Fibroblast of lung (primary cell): ENCODE data around the gene PAPPA. TPM values are rescaled to one million over a fixed set of nuclear protein-coding genes. Genes with fewer than 3 reads are reported as not detected.

Source experiments
- DNase-seq, 2 donors: peaks; one replicate each; pipeline versions ENCODE4 v3.0.0 to v3.0.0-alpha.2; 2010; ENCODE audit warnings: low read depth in 2 of 2
- H2AFZ ChIP-seq: 2 replicates; pipeline ENCODE4 v1.5.1; 2012; ENCODE audit warnings: low read length, control low read depth, inconsistent platforms
- H3K27ac ChIP-seq: 2 replicates; pipeline ENCODE4 v1.5.1; 2011; ENCODE audit warnings: low read length, control low read depth; ENCODE audit not compliant: insufficient read depth
- H3K27me3 ChIP-seq: 2 replicates; pipeline ENCODE4 v1.5.1; 2011; ENCODE audit warnings: mild to moderate bottlenecking, low read length; ENCODE audit not compliant: control insufficient read depth, insufficient read depth
- H3K36me3 ChIP-seq: 2 replicates; pipeline ENCODE4 v1.5.1; 2011; ENCODE audit warnings: low read length; ENCODE audit not compliant: control insufficient read depth, insufficient read depth
- H3K4me1 ChIP-seq: 2 replicates; pipeline ENCODE4 v1.5.1; 2011; ENCODE audit warnings: low read length; ENCODE audit not compliant: control insufficient read depth, insufficient read depth; ENCODE audit errors: extremely low read depth
- H3K4me2 ChIP-seq: 2 replicates; pipeline ENCODE4 v1.5.1; 2011; ENCODE audit warnings: low read length, control low read depth; ENCODE audit not compliant: insufficient read depth; ENCODE audit errors: extremely low read depth
- H3K4me3 ChIP-seq, 4 experiments: fragments of 200-600 bp in 1 of 4; sonication (generic) in 1 of 4; replicated peaks in 1 of 4; 2 replicates each; pipeline ENCODE4 v1.5.1; 2011 to 2016; ENCODE audit warnings: low read length in 4 of 4, low read depth in 3 of 4, mild to moderate bottlenecking in 3 of 4, control low read depth in 2 of 4, inconsistent platforms in 1 of 4, mixed read lengths in 1 of 4; ENCODE audit not compliant: insufficient read depth in 1 of 4; ENCODE audit errors: control extremely low read depth in 1 of 4
- H3K79me2 ChIP-seq: 2 replicates; pipeline ENCODE4 v1.5.1; 2012; ENCODE audit warnings: mild to moderate bottlenecking, low read length, inconsistent platforms; ENCODE audit not compliant: control insufficient read depth, insufficient read depth
- H3K9ac ChIP-seq: 2 replicates; pipeline ENCODE4 v1.5.1; 2011; ENCODE audit warnings: mild to moderate bottlenecking, low read length, control low read depth; ENCODE audit not compliant: insufficient read depth
- H3K9me3 ChIP-seq: 2 replicates; pipeline ENCODE4 v1.5.1; 2012; ENCODE audit warnings: low read depth, low read length; ENCODE audit not compliant: control insufficient read depth, insufficient read depth
- H4K20me1 ChIP-seq: 2 replicates; pipeline ENCODE4 v1.5.1; 2011; ENCODE audit warnings: low read length; ENCODE audit not compliant: control insufficient read depth, insufficient read depth; ENCODE audit errors: extremely low read depth
- EZH2 ChIP-seq: IDR thresholded peaks from 2 replicates; pipeline ENCODE4 v1.5.1; 2012; ENCODE audit warnings: low read length, control low read depth, mild to moderate bottlenecking; ENCODE audit errors: missing control alignments
- polyA plus RNA-seq, 2 donors: library from polyadenylated mRNA; depleted of rRNA in 1 of 2; stranded (reverse) in 1 of 2; unstranded in 1 of 2; fragments of >200 nt; gene quantifications; 2 replicates each; pipeline ENCODE4 v1.2.1, GENCODE V29; 2011 to 2012; ENCODE audit warnings: missing spikeins in 1 of 2
- total RNA-seq: library from RNA; depleted of rRNA; stranded (reverse); fragments of >200 nt; gene quantifications from 2 replicates; pipeline ENCODE4 v1.2.1, GENCODE V29; 2014
- TF ChIP-seq, protein P1 (sequence below), 2 donors: IDR thresholded peaks in 1 of 2; conservative IDR thresholded peaks in 1 of 2; 1 replicate in 1 of 2; 2 replicates in 1 of 2; pipeline ENCODE4 v1.5.1; 2011 to 2012; ENCODE audit warnings: low read length in 2 of 2, control low read depth in 1 of 2, inconsistent platforms in 1 of 2, low read depth in 1 of 2, mild to moderate bottlenecking in 1 of 2

Gene PAPPA
- total and polyA plus RNA-seq, 2 donors (not counting 1 experiment from before 2014, with no cell fraction given): 8.8 to 45.7 TPM

DNA sequence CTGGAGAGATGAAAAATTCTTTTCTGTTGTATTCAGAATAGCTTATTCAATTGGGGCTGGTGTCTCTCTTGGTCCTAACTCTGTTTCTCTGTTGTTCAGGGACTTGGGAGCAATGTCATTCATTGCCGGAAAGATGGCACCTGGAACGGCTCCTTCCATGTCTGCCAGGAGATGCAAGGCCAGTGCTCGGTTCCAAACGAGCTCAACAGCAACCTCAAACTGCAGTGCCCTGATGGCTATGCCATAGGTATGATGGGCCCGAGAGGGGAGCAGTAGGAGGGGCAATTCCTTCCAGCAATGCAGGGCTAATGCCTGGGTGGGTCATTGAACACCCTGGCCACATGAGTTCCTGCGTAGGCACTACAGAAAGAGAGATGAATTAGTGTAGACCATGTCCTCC is 208.9 kb downstream of the PAPPA start:
- no peak overlapping the region for H3K27ac ChIP-seq
- H3K36me3 ChIP-seq: no peaks in the 10 kb centered on the region
- no peak overlapping the region for H3K9ac ChIP-seq
- TF ChIP-seq EZH2: no peak
- TF ChIP-seq, protein P1, sequence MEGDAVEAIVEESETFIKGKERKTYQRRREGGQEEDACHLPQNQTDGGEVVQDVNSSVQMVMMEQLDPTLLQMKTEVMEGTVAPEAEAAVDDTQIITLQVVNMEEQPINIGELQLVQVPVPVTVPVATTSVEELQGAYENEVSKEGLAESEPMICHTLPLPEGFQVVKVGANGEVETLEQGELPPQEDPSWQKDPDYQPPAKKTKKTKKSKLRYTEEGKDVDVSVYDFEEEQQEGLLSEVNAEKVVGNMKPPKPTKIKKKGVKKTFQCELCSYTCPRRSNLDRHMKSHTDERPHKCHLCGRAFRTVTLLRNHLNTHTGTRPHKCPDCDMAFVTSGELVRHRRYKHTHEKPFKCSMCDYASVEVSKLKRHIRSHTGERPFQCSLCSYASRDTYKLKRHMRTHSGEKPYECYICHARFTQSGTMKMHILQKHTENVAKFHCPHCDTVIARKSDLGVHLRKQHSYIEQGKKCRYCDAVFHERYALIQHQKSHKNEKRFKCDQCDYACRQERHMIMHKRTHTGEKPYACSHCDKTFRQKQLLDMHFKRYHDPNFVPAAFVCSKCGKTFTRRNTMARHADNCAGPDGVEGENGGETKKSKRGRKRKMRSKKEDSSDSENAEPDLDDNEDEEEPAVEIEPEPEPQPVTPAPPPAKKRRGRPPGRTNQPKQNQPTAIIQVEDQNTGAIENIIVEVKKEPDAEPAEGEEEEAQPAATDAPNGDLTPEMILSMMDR (conservative IDR thresholded peaks at IDR 0.05 in 1 of 2, IDR thresholded peaks at IDR 0.05 in 1 of 2; ENCODE audit: low read depth in 1 of 2, low read length in 2 of 2): no peak
- H3K4me2 ChIP-seq: no peak overlapping the region
- H3K79me2 ChIP-seq: no peaks in the 10 kb centered on the region
- no peak overlapping the region for H3K4me3 ChIP-seq
- DNase-seq: no peak
- H3K4me1 ChIP-seq: no peaks in the 10 kb centered on the region
- no peaks in the 10 kb centered on the region for H4K20me1 ChIP-seq
- no peaks in the 10 kb centered on the region for H3K27me3 ChIP-seq
- no peaks in the 10 kb centered on the region for H3K9me3 ChIP-seq
- no peak overlapping the region for H2AFZ ChIP-seq

DNA sequence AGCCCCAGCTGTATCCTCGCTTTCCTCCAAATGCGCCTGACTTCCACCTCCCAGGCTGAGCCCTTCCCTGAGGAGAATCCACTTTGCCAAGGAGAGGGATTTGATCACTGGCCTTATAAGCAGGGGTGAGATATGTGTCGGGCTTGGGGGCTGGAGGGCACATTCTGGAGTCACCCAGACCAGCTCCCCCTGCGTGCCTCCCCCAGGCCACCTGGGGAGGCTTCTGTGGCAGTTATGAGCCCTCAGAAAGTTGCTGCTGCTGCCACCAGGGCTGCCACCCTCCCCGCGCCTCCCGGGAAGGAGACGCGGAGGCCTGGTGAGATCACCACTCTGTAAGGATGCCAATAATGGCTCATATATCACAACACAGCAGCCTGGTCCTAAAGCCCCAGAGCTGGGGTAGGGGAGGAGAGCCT is 211.5 kb downstream of the PAPPA start:
- DNase-seq: peak; percentile 75 to 82
- H3K4me3 ChIP-seq: no peak overlapping the region
- no peaks in the 10 kb centered on the region for H3K79me2 ChIP-seq
- no peaks in the 10 kb centered on the region for H3K36me3 ChIP-seq
- H3K27ac ChIP-seq: no peak overlapping the region
- no peaks in the 10 kb centered on the region for H3K4me1 ChIP-seq
- no peak overlapping the region for H3K9ac ChIP-seq
- no peaks in the 10 kb centered on the region for H3K9me3 ChIP-seq
- H4K20me1 ChIP-seq: no peaks in the 10 kb centered on the region
- no peaks in the 10 kb centered on the region for H3K27me3 ChIP-seq
- TF ChIP-seq, protein P1 (conservative IDR thresholded peaks at IDR 0.05 in 1 of 2, IDR thresholded peaks at IDR 0.05 in 1 of 2; ENCODE audit: low read depth in 1 of 2, low read length in 2 of 2): peak; percentile 9 to 21
- no peak for TF ChIP-seq EZH2
- H3K4me2 ChIP-seq: no peak overlapping the region
- no peak overlapping the region for H2AFZ ChIP-seq

DNA sequence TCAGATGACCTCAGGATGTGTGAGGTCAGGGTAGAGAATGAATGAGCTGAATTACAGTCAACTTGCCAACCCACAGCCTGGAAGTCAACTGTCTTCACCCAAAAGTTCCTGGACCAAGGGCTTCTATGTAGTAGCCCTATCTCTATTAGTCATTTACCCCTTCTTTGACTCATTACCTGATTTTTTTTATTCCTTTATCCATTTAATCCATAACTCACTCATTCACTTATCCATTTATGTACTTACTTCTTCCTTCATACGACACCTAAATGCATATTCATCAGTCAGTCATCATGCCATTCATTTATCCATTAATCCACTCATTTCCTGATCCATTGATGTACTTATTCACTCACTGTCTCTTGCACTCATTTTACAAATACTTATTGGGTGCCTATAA is 212.7 kb downstream of the PAPPA start:
- H3K27me3 ChIP-seq: no peaks in the 10 kb centered on the region
- no peaks in the 10 kb centered on the region for H4K20me1 ChIP-seq
- no peaks in the 10 kb centered on the region for H3K36me3 ChIP-seq
- no peaks in the 10 kb centered on the region for H3K4me1 ChIP-seq
- no peak overlapping the region for H3K27ac ChIP-seq
- TF ChIP-seq, protein P1 (conservative IDR thresholded peaks at IDR 0.05 in 1 of 2, IDR thresholded peaks at IDR 0.05 in 1 of 2; ENCODE audit: low read depth in 1 of 2, low read length in 2 of 2): no peak
- TF ChIP-seq EZH2: no peak
- no peak overlapping the region for H3K4me3 ChIP-seq
- H2AFZ ChIP-seq: no peak overlapping the region
- no peak overlapping the region for H3K9ac ChIP-seq
- H3K4me2 ChIP-seq: no peak overlapping the region
- H3K79me2 ChIP-seq: no peaks in the 10 kb centered on the region
- no peak for DNase-seq
- H3K9me3 ChIP-seq: no peaks in the 10 kb centered on the region
